ENCODE measurements around the gene CSNK2A2.

Gene CSNK2A2

DNA sequence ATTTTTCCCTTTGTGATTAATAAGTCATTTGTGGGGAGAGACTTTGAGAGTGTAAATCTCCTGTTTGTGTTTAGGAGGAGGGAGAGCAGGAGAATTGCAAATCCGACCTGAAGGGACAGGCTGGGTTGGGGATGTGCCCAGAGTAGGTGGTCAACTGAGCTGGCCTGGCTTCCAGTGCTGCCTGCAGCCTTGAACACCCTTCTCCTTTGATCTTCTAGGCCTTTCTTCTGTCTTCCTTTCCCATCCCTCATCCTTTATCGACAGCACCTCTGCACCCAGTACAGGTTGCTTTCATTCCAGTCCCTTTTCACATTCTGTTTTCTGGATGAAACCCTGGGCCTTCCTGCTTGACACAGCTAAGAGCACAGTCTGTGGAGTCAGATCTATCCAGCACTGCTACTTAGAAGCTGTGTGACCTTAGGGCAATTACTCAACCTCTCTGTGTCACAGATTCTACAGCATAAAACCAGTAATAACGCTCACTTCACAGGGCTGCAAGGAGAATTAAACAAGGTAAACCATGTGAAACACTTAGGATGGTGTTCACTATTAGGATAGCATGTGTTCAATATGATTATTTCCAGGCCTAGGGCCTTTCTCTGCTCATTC lies 1.0 kb upstream of the CSNK2A2 start:
- no peak for DNase-seq (ENCODE audit: low read depth)

DNA sequence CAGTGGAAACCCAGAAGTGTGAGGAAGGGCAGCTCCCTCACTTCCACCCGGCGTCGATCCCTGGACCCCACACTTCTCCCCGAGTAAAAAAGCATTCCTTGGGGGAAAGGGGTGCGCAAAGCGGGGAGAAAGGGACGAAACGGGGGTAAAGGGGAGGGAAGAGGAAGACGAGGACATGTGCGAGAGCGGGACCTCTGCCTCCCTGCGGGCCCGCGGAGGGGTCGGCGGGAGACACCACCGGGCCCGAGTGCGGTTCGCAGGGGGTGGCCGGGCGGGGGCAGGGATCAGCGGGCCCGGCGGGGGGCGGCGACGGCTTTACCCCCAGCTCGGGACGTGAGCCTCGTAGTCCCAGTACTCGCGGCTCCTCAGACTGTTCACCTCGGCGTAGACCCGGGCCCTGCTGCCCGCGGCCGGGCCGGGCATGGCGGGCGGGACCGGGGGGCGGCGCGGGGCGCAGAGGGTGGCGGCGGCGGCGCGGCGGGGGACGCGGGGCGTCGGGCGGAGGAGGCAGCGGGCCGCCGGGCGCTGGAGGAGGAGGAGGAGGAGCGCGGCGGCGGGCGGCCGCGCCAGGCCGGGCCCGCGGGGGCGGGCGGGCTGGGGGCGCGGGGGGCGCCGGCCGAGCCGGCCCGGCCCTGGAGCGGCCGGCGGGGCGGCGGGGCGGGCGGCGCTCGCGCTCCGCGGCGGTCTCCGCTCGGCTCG lies 443 bp downstream of the CSNK2A2 start:
- no peak for DNase-seq (ENCODE audit: low read depth)

DNA sequence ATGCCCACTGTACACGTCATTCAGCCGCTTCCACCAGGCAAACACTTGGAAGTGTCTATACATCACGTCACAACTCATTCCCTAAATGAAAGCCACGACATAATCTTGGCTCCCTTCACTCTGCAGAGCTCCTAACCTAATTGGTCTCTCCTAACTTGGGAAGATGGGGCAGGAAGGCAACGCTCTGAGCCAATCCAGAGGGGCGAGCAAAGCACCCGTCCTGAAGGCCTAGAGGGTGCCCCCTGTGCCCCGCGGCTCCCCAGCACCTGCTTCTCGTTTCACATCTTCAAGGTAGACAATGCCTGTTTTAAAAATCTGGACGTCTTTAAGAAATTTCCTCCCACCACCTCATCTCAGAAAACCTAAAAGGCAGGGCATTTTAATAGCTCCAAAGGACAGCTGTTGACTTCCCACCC lies 1.0 kb downstream of the CSNK2A2 start:
- peak; percentile 1 for DNase-seq (ENCODE audit: low read depth)

DNA sequence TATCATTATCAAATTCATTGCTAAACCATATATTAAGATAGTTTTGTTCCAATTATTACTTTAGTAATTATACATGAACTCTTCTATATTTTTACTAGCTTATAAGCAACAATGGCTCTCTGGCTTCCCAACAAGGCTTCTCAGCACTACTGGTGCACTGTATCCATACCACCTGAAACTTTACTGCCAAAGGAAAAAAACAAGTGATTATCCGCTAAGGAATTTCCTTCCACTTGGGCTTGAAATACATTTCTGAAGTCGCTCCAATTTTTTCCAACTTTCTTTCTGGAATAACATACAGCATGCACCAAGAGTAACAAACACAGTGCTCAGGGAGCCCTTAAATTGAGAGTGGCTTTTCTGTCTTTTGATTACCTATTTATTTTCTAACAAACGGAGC lies 2.1 kb downstream of the CSNK2A2 start:
- DNase-seq (ENCODE audit: low read depth) = no peak

DNA sequence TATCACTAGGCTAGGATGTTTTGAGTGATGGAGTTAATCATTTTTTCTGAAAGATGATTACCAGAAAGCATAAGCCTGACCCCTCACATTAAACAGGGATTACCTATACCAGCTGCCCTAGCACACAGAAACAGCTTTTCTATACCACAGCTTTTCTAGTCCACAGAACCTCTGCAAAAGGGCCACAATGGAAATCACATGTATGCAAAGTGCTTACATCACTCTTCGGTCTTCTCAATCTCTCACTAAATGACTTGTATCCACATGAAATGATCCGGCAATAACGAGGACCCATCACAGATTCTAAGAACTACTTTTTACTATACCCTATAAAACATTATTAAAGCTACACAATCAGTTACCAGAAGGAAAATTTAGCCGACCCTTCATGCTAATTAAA lies 2.6 kb downstream of the CSNK2A2 start:
- no peak for DNase-seq (ENCODE audit: low read depth)

DNA sequence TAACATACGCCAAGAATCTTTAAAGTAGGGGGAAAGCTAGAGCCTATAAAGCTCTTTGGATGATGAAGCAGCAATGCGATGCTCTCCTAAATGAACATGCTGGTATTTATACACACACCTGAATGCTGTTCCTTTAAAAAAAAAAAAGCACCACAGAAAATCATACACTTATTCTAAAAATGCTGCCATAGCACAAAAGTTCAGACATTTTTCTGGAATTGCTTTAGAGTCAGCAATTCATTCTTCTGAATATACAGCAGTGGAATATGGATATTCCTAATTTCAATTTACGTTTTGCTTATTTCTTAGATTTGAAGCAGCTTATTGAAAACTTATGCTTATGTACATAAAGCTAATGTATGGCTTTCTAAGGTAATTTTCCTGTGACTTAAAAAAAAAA lies 3.1 kb downstream of the CSNK2A2 start:
- no peak for DNase-seq (ENCODE audit: low read depth)

DNA sequence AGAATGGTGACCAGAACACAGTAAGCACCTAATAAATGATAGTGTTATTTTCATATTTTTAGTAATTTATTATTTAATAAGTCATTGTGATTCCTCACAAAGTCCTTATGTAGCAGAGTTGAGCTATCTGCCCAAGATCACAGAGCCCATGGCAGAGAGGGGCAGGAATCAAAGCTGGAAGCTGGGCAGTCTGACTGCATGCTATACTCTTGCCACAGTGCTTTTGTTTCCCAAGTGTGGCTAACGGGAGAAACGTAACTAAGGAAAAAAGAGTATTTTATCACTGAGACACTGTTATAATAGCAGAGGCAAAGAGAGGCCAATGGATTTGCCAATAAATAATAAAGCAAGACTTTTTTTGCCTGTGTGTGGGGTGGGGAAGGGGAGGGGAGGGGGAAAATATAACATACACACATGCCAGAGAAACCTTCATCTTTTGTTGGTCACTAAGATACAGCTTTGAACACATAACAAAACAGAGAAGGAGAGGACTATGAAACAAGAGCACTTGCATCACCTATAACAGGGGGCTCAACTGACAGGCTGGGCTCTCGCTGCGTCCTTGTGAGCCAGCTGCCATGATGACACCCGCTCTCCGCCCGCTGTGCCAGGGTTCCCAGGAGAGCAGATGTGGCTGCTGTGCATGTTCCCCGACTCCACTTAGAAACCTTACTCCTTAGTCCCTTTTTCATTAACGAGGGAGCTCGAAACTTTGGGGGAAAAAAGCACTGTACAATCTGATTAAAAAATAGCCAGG lies 10.1 kb downstream of the CSNK2A2 start:
- no peak for DNase-seq (ENCODE audit: low read depth)

DNA sequence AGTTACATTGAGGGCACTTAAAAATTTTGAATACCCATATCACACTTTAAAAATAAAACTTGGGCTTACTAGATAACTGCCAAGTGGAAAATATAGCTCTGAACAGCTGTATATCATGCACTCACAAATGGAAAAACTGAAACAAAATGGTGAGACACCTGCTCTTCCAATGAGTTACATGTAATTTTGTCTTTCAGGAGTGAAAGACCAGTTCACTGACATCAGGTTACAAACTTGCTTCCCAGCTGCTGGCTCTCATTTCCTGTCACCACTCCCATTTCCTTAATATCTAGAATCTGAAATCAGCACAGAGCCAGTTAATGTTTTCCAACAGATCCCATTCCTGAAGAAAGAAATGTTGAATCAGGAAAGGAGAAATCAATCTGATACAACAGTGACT lies 10.8 kb downstream of the CSNK2A2 start:
- no peak for DNase-seq (ENCODE audit: low read depth)

DNA sequence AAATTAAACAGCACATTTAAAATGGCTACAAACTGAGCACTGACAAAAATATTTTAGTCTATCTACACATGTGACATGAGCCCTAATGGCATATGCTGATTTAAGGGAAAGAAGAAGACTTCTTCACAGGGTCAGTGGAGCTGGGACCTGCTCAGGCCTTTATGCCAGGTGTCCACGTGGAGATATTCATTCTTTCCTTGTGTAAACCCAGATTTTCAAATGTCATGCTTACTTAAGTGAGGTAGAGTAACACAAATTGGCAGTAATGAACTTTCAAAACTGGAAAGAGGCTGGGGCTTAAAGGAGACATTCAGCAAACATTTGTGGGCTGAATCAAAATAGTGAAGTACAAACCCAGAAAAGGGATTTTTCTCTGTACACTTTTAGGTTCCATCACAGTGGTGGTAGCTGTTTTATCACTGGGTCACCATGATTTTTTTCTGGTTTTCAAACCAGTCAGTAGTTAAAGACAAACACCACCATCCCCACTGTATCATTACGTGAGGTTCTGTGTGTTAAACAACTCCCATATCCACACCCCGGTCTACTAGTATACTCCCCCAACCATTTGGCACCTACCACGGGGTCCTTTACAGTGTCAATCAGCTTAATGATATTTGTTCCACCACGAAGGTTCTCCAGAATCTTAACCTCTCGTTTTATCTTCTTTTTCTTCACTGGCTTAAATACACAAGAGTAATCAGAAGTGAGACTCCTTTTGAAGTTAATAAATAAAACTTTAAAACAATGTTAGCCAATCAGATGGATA lies 11.5 kb downstream of the CSNK2A2 start:
- DNase-seq (ENCODE audit: low read depth) = no peak

DNA sequence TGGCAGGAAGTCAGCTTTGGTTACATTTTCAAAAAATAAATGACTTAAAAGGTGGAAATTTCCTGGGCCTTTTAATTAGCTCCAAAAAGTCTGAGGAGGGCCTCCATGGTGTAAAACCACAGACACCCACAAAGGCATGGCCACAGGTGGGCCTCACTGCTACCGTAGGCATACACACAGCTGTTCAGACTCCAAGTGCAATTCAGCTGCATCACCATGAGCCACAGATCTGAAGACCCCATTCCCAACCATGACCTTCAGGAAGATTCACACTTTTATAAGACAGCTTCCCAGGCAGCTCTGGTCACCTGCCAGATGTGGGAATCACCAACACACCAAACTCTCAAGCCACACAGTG lies 20.6 kb downstream of the CSNK2A2 start:
- DNase-seq (ENCODE audit: low read depth) = no peak

DNA sequence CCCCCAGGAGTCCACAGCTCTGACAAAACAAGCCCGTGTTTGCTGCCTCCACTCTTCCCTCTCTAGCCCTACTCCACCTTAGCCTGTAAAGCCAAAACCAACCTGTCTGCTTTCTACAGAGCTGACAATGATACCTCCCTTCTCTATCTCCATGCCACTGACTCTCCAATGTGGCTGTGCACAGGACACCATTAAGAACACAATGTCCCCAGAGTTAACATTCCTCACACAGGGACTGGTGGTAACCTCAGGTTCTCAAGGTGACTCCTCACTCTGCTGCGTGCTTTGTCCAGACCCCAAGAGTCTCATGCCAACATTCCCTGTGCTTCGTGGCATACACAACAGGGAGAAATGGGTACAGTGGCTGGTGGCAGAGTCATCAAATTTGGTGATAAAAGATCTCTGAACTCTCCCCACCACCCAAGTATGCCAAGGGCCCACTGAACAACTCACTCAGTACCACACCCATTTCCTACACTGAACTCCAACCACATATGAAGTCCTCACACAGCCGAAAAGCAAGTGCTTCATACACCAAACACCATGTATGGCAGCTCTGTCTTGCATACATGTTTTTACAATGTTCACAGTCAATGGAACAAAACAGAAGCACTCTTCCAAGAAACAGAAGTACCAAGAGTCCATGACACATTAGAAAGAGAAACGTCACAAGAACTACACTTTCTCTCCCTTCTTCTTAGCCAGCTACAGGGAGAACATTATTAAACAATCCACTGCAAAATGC lies 21.1 kb downstream of the CSNK2A2 start:
- no peak for DNase-seq (ENCODE audit: low read depth)

DNA sequence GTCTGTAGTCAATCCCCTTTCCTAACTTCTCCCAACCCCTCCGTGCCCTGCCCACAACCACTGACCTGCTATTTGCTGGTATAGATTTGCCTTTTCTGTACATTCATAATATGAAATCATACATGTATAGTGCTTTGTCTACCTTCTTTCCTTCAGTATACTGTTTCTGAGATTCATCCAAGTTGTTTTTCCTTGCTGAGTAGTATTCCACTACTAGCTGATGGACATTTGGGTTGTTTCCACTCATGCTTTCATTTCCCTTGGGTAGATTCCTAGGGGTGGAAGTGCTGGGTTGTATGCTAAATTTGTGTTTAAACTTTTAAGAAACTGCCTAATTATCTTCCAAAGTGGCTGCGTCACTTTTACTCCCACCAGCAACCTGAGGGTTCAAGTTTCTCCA lies 27.7 kb downstream of the CSNK2A2 start:
- DNase-seq (ENCODE audit: low read depth) = no peak

DNA sequence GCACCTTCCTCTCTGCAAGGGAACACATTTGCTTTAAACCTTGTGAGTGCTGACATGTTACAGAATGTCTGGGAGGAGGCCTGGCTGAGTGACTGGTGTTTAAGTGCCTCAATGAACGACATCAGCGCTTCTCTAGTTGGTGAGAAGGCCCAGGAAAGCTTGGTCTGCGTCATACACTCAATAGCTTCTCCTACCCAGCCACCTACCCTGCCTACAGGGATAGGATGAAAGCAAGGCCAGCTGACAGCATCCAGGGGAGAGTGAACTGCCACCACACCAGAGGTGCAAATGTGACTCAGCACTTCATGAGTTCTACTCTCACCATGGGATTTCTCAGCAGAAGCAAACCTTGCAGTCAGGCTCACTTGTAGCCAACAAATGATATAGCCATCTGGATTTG lies 37.1 kb downstream of the CSNK2A2 start:
- DNase-seq (ENCODE audit: low read depth) = no peak

DNA sequence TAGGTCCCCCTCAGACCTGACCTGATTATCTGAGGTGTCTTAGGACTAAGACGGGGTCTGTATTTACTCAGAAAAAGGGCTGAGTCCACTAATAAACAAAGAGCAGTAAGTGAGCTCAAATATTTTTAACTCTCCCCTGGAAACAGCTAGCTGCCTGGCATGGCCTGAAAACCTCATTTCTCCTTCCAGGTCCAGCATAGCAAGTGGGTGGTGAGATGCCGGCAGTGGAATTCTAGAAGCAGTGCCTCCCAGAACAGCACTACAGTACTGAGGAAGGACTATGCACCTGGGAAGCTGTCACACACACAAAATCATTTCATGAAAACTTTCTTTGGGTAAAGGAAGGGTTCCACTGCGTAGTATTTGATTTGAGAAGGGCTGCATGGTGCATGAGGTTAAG lies 39.2 kb downstream of the CSNK2A2 start:
- DNase-seq (ENCODE audit: low read depth) = no peak

DNA sequence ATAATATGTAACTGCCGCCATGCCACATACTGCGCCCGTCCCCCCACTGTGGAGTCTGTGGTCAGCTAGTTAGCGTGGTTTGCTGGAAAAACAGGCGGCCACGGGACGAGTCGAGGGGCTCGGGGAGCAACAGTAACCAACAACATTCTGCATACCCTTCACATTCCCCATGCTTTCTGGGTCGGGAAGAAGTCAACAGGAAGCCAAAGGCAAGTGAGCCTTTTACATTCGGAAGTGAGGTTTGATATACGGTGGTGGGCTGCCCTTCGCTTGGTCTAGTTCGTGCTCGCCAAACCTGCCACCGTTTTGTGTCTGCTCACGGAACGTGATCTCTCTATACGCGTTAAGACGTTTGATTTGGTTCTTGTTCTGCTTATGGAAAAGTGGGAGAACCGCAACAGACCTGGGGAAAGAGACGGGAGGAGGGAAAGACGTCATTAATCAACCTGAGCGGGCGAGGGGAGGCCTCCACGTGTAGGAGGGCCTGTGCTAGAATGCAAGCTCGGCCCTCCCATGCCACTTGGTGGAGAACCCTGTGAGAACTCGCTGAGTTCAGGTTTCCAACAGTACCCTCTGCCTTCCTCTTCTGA lies 39.9 kb downstream of the CSNK2A2 start:
- DNase-seq (ENCODE audit: low read depth) = no peak

DNA sequence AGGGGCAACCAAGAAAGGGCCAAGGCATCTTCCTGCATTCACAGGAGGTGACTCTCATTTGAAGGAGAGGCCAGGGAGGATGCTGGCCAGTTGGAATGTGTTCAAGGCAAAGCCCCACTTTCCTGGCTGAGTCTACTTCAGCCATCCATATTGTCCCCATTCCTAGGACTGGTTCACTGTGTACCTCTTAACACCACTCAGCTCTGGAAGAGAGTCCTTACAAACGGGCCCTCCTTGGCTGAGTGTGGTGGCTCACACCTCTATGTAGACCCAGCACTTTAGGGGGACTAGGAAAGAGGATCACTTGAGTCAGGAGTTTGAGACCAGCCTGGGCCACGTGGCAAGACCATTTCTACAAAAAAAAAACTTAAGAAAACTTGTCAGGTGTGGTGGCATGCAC lies 40.7 kb downstream of the CSNK2A2 start:
- no peak for DNase-seq (ENCODE audit: low read depth)

DNA sequence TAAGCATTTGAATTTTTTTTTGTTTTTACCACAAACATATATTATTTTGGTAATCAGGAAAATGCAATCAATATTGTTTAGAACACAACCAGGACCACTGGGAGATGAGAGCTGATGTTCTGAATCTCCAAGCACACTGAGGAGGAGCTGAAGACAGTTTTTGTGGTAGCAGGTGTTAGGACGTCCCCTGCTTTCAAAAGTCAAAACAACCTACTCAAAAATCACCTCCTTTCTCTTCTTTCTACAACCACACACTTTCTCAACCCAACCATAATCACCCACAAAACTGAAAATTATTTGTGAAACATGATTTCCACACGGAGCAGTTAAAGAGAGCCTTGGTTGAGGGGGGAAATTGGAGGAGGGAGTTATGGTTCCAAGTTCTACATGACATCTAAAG lies 42.1 kb downstream of the CSNK2A2 start:
- no peak for DNase-seq (ENCODE audit: low read depth)

DNA sequence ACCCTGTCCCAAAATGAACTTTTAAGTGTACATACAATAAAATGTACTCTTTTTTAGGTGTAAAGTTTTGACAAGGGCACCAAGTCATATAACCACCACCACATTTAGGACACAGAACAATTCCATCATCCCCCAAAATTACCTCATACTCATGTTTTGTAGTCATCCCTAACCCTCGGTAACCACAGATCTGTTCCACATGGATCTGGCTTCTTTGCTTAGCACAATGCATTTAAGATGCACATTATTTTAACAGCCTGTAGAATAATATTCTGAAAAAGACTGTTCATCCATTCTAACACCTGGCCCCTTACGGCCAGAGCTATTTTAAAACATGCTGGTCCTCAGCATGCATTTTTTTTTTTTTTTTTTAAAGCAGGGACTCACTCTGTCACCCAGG lies 43.6 kb downstream of the CSNK2A2 start:
- no peak for DNase-seq (ENCODE audit: low read depth)

DNA sequence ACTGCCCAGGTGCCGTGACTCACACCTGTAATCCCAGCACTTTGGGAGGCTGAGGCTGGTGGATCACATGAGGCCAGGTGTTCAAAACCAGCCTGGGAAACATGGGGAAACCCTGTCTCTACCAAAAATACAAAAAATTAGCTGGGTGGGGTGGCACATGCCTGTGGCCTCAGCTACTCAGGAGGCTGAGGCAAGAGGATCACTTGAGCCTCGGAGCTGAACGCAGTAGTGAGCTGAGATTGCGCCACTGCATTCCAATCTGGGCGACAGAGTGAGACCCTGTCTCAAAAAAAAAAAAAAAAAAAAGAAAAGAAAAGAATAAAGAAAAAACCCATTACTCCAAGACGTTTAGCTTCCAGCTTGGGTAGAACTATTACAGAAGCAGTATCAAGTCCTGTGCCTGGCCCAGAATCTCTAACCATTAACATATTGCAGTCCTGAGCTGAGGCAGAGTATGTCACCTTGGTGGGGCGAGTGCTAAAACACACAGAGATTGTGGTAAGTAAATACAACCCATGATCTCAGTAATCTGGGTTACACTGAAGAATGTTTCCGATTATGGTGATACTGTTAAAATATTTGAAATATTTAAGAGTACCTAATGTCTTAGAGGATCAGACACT lies 45.5 kb downstream of the CSNK2A2 start:
- no peak for DNase-seq (ENCODE audit: low read depth)

DNA sequence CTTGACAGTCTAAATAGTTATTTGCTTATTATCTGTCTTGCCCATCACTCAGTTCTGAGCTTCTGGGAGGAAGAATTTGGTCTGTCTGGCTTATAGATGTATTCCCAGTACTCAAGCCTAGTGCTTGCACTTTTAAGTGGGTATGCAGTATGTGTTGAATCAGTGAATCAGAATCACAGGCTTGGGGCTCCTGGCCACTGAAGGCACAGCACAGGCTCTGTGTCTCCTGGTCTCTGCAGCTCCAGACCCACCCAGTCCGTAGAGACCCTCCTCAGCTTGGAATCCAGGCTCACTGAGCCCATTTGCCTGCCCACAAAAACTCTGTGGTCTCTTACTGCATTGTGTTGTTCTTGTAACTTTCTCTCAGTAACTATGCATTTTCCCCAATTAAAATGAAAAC lies 49.4 kb downstream of the CSNK2A2 start:
- no peak for DNase-seq (ENCODE audit: low read depth)

DNA sequence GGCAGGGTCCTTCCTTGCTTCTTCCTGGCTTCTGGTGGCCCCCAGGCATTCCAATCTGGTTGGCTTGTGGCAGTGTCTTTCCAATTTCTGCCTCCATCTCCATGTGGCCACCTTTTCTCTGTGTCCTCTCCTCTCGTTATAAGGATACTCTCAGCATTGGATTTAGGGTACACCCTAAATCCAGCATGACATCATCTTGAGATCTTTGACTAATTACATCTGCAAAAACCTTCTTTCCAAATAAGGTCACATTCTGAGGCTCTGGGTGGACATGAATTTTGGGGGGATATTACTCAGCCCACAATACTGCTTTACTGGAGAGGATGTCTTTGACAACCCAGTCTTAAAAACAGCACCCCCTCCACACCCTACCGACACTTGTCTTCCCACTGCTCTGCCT lies 49.8 kb downstream of the CSNK2A2 start:
- no peak for DNase-seq (ENCODE audit: low read depth)

Data from fibroblast of the conjunctiva (primary cell).